Panc1 (cell line): ENCODE results near the gene TRAK2. TPM values are rescaled to one million over a fixed set of nuclear protein-coding genes. Genes with fewer than 3 reads are reported as not detected.

ENCODE experiments used
- ATAC-seq: fragments of 200-7000 bp; cut with Tn5 transposase; 2 replicates; pipeline ENCODE4 v1.9.1; 2020; ENCODE audit warnings: mild to moderate bottlenecking, moderate library complexity
- BruUV-seq: library from RNA; stranded (reverse); fragments of 400-500 nt; replicated peaks from 2 replicates; lab custom pipeline; 2021; lab: Mats Ljungman, UMichigan
- CTCF ChIA-PET: fragments of 300-600 bp; sonication (Branson Sonifier 250); formaldehyde crosslinking; loops from one replicate; lab custom pipeline; 2022; ENCODE audit warnings: antibody characterized with exemption; lab: Charles Lee
- POLR2A ChIA-PET: fragments of 300-600 bp; sonication (Branson Sonifier 250); formaldehyde crosslinking; loops from one replicate; lab custom pipeline; 2022; ENCODE audit warnings: antibody characterized with exemption; lab: Charles Lee
- DNase-seq: peaks from one replicate; pipeline ENCODE4 v3.0.0-alpha.2; 2010; ENCODE audit warnings: low read depth, low spot score
- H3K27ac ChIP-seq: 2 replicates; pipeline ENCODE4 v1.5.1; 2011; ENCODE audit warnings: mild to moderate bottlenecking, low read length, inconsistent platforms
- H3K27me3 ChIP-seq: fragments of 200-500 bp; sonication (Bioruptor generic); 2 replicates; pipeline ENCODE4 v1.6.0; 2014; ENCODE audit warnings: low read length, inconsistent platforms; ENCODE audit not compliant: control insufficient read depth, insufficient read depth
- H3K36me3 ChIP-seq: fragments of 200-500 bp; sonication (Bioruptor generic); 2 replicates; pipeline ENCODE4 v1.5.1; 2014; ENCODE audit warnings: inconsistent platforms, mild to moderate bottlenecking, low read length, moderate library complexity; ENCODE audit not compliant: control insufficient read depth, insufficient read depth
- H3K4me1 ChIP-seq: 2 replicates; pipeline ENCODE4 v1.5.1; 2011; ENCODE audit warnings: inconsistent platforms, mild to moderate bottlenecking, low read length, moderate library complexity; ENCODE audit not compliant: control insufficient read depth, insufficient read depth
- H3K4me3 ChIP-seq, 2 experiments: 2 replicates each; pipeline ENCODE4 v1.5.1; 2011 to 2012; ENCODE audit warnings: low read depth in 2 of 2, low read length in 2 of 2, mild to moderate bottlenecking in 2 of 2, inconsistent platforms in 1 of 2, moderate library complexity in 1 of 2
- H3K9me3 ChIP-seq: fragments of 200-500 bp; sonication (Bioruptor generic); 2 replicates; pipeline ENCODE4 v1.5.1; 2014; ENCODE audit warnings: low read depth, mild to moderate bottlenecking, inconsistent platforms, low read length, moderate library complexity; ENCODE audit not compliant: control insufficient read depth, insufficient read depth
- POLR2AphosphoS5 ChIP-seq: IDR thresholded peaks from 2 replicates; pipeline ENCODE4 v1.6.1; 2012; ENCODE audit warnings: mild to moderate bottlenecking, low read depth, low read length, moderate library complexity
- REST ChIP-seq, 2 experiments: IDR thresholded peaks; 2 replicates each; pipeline ENCODE4 v1.6.1; 2011 to 2012; ENCODE audit warnings: low read depth in 2 of 2, control low read depth in 1 of 2, low read length in 1 of 2, mild to moderate bottlenecking in 1 of 2, moderate library complexity in 1 of 2; ENCODE audit not compliant: insufficient read depth in 1 of 2
- SIN3A ChIP-seq: IDR thresholded peaks from 2 replicates; pipeline ENCODE4 v1.6.1; 2012; ENCODE audit warnings: low read depth, mild to moderate bottlenecking, low read length, moderate library complexity, borderline replicate concordance; ENCODE audit not compliant: insufficient read depth
- TCF7L2 ChIP-seq: IDR thresholded peaks from 2 replicates; pipeline ENCODE4 v1.6.1; 2011; ENCODE audit warnings: mild to moderate bottlenecking, low read depth, low read length, inconsistent platforms
- in situ Hi-C: cut with HindIII; loops from 2 replicates; pipeline ENCODE4 v1.10.0; 2016; ENCODE audit warnings: low sequenced_read_pairs, low pct_unique_long_range_greater_than_20kb
- intact Hi-C: fragments of 100-400 bp; cut with micrococcal nuclease; formaldehyde crosslinking; loops from one replicate; pipeline ENCODE4 v1.10.0; 2022; ENCODE audit not compliant: unreplicated experiment
- total RNA-seq: library from RNA; stranded (reverse); gene quantifications from one replicate; pipeline ENCODE4 v1.2.1, GENCODE V29; 2021; ENCODE audit not compliant: unreplicated experiment
- TF ChIP-seq, protein P1 (sequence below): fragments of 450-650 bp; IDR thresholded peaks from 2 replicates; pipeline ENCODE4 v1.5.1; 2017; ENCODE audit warnings: mild to moderate bottlenecking

The TRAK2 gene
- total RNA-seq, 1 experiment from 2014 or later: 35.7 TPM

DNA sequence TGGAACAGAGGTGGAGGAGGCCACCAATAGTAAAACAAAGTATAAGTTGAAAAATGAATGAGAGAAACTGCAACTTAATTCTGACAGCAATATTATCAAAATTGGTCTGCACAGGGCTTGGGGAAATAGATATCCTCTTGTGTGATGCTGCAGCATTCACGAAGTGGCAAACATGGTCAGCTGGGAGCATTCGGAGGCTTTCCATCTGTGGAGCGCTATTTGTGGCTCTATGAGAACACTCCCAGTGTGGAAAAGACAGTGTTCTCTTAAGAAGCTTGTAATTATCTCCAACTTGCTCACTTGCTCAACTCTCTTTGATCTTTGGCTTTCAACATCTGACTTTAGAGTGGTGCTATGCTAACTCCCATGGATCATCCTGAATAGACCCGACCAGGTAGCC is 91.0 kb downstream of the TRAK2 start:
- no TSS peak for BruUV-seq
- ATAC-seq: no peak
- Histone ChIP-seq H3K36me3 (no peaks in the 10 kb centered on the region), H3K9me3 (no peaks in the 10 kb centered on the region), H3K27ac (no peak overlapping the region), H3K4me1 (no peaks in the 10 kb centered on the region), H3K27me3 (no peaks in the 10 kb centered on the region), H3K4me3 (no peak overlapping the region)
- CTCF ChIA-PET: interaction anchor here (0.5 kb wide), 1 partner anchor 1315 kb away, joined by 8 read pairs; no protein-coding TSS in a partner anchor
- TF ChIP-seq TCF7L2 (no peak), REST (IDR thresholded peaks at IDR 0.05; ENCODE audit: insufficient read depth in 1 of 2, low read depth in 2 of 2, low read length in 1 of 2) (no peak), SIN3A (no peak), POLR2AphosphoS5 (no peak)
- TF ChIP-seq, protein P1, sequence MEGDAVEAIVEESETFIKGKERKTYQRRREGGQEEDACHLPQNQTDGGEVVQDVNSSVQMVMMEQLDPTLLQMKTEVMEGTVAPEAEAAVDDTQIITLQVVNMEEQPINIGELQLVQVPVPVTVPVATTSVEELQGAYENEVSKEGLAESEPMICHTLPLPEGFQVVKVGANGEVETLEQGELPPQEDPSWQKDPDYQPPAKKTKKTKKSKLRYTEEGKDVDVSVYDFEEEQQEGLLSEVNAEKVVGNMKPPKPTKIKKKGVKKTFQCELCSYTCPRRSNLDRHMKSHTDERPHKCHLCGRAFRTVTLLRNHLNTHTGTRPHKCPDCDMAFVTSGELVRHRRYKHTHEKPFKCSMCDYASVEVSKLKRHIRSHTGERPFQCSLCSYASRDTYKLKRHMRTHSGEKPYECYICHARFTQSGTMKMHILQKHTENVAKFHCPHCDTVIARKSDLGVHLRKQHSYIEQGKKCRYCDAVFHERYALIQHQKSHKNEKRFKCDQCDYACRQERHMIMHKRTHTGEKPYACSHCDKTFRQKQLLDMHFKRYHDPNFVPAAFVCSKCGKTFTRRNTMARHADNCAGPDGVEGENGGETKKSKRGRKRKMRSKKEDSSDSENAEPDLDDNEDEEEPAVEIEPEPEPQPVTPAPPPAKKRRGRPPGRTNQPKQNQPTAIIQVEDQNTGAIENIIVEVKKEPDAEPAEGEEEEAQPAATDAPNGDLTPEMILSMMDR: no peak
- POLR2A ChIA-PET: no interaction called here
- in situ Hi-C loops: no loop called here
- intact Hi-C loops: no loop called here
- no peak for DNase-seq

GRCh38 chr2:201358684-201359083 is 92.6 kb downstream of the TRAK2 start:
- Histone ChIP-seq H3K9me3 (no peaks in the 10 kb centered on the region), H3K4me3 (no peak overlapping the region), H3K36me3 (no peaks in the 10 kb centered on the region), H3K27ac (no peak overlapping the region), H3K4me1 (no peaks in the 10 kb centered on the region), H3K27me3 (no peaks in the 10 kb centered on the region)
- ATAC-seq (peak; percentile 85), DNase-seq (peak; percentile 15)
- intact Hi-C loops: no loop called here
- ChIA-PET CTCF (no interaction called here), POLR2A (no interaction called here)
- BruUV-seq: no TSS peak
- in situ Hi-C loops: no loop called here
- TF ChIP-seq TCF7L2 (no peak), REST (IDR thresholded peaks at IDR 0.05; ENCODE audit: insufficient read depth in 1 of 2, low read depth in 2 of 2, low read length in 1 of 2) (no peak), POLR2AphosphoS5 (no peak), SIN3A (no peak)
- TF ChIP-seq, protein P1: no peak
